Measurements from ENCODE around the gene CNR2.
"Not testable (repeated sequence)": the region's sequence is repeated elsewhere in the genome, so short reads cannot be mapped to it uniquely, and the experiment has no call there.

Gene CNR2

DNA sequence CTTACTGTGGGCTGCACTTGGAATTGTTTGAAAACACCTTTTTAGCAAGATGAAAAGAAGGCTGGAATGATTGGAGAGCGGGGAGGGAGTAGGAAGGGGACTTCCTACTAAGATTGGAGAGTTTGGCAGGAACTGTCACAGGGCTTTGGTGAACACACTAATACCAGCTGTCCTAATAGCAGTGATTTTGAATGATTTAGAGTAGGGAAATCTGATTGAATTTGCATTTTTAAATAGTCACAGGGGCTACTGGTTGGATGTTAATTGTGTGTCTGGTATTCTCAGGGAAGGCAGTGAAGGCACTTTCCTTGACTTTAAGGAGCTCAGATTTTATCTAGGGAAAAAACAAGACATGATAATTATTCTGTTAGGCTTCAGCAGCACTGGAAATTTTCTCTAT, 85.4 kb downstream of the CNR2 start:
- no peak for DNase-seq

GRCh38 chr1:23826590-23826989, 86.6 kb downstream of the CNR2 start:
- DNase-seq, result not testable (repeated sequence)

GRCh38 chr1:23825762-23826522, 87.2 kb downstream of the CNR2 start:
- DNase-seq, result no peak

GRCh38 chr1:23825076-23825761, 87.9 kb downstream of the CNR2 start, which contains the start of gene HMGCL:
Gene HMGCL (minus strand): TSS chr1:23825429. CDS start chr1:23825415, 14 bp downstream.
- DNase-seq, result peak; percentile 88

- no peak for DNase-seq
Measured at GRCh38 chr1:23824711-23825075, 88.5 kb downstream of the CNR2 start.

- no peak for DNase-seq
Measured at GRCh38 chr1:23823767-23824166, 89.4 kb downstream of the CNR2 start.
